ENCODE measurements around the gene EIF4G3. TPM values are rescaled to one million over a fixed set of nuclear protein-coding genes. Genes with fewer than 3 reads are reported as not detected.
"Not testable (repeated sequence)": the region's sequence is repeated elsewhere in the genome, so short reads cannot be mapped to it uniquely, and the experiment has no call there.

EIF4G3 gene
- total RNA-seq, 3 donors from 2014 or later (not counting 1 experiment from before 2014, with no cell fraction given), result 105 to 107 (median 107) TPM

DNA sequence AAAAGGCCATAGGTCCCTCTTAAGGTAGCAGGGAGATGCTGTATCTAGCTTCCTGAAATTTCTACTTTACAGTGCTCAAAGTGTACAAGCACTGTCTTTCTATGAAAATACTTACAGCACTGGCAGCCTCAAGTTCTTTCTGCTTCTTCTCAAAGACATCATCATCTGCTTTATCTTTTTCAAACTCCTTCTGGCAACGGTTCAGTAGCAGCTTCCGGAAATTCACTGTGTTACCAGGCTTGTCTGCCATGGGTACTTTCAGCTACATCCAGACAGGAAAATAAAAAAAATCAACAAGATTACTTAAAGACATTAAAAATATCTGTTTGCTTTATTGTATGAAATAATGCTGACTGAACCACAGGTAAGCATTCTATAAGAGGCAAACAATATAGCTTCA lies 311.7 kb downstream of the EIF4G3 start:
- Mint-ChIP-seq H3K4me3 (no peak overlapping the region), H3K36me3 (peaks cover 23% of the 10 kb centered on the region), H3K27ac (no peak overlapping the region), H3K9me3 (no peaks in the 10 kb centered on the region), H3K4me1 (peaks cover 0 to 4% of the 10 kb centered on the region in 2 donors), H3K27me3 (ENCODE audit: low read depth in 2 of 2) (no peaks in the 10 kb centered on the region)
- Histone ChIP-seq H3K36me3 (ENCODE audit: control insufficient read depth, insufficient read depth, low read length) (peaks cover 36% of the 10 kb centered on the region), H3K4me3 (ENCODE audit: low read length) (no peak overlapping the region), H3K27ac (ENCODE audit: low read length) (no peak overlapping the region), H3K4me1 (ENCODE audit: control insufficient read depth, insufficient read depth, low read length) (no peaks in the 10 kb centered on the region), H3K27me3 (ENCODE audit: control insufficient read depth, insufficient read depth, low read length) (no peaks in the 10 kb centered on the region), H3K9me3 (ENCODE audit: control insufficient read depth, insufficient read depth, low read length) (no peaks in the 10 kb centered on the region)
- intact Hi-C loops (cut with micrococcal nuclease), result no loop called here
- DNase-seq (no peak), ATAC-seq (no peak)
- TF ChIP-seq, protein P1, sequence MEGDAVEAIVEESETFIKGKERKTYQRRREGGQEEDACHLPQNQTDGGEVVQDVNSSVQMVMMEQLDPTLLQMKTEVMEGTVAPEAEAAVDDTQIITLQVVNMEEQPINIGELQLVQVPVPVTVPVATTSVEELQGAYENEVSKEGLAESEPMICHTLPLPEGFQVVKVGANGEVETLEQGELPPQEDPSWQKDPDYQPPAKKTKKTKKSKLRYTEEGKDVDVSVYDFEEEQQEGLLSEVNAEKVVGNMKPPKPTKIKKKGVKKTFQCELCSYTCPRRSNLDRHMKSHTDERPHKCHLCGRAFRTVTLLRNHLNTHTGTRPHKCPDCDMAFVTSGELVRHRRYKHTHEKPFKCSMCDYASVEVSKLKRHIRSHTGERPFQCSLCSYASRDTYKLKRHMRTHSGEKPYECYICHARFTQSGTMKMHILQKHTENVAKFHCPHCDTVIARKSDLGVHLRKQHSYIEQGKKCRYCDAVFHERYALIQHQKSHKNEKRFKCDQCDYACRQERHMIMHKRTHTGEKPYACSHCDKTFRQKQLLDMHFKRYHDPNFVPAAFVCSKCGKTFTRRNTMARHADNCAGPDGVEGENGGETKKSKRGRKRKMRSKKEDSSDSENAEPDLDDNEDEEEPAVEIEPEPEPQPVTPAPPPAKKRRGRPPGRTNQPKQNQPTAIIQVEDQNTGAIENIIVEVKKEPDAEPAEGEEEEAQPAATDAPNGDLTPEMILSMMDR (IDR thresholded peaks at IDR 0.05), result no peak
- 100% methylated on average over 2 of the region's 2 CpGs for WGBS (ENCODE audit: insufficient coverage)

GRCh38 chr1:20854529-20854928 lies 322.2 kb downstream of the EIF4G3 start:
- peaks cover 57% of the 10 kb centered on the region for H3K36me3 ChIP-seq (ENCODE audit: control insufficient read depth, insufficient read depth, low read length)
- peaks cover 27% of the 10 kb centered on the region for H3K36me3 Mint-ChIP-seq

DNA sequence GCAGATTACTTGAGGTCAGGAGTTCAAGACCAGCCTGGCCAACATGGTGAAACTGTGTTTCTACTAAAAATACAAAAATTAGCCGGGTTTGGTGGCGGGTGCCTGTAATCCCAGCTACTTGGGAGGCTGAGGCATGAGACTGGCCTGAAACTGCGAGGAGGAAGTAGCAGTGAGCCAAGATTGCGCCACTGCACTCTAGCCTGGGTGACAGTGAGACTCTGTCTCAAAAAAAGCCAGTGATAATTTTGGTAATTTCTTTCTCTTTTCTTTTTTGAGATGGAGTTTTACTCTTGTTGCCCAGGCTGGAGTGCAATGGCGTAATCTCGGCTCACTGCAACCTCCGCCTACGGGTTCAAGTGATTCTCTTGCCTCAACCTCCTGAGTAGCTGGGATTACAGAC lies 324.9 kb downstream of the EIF4G3 start:
- H3K4me3 Mint-ChIP-seq; H3K4me1 ChIP-seq (ENCODE audit: control insufficient read depth, insufficient read depth, low read length); H3K9me3 Mint-ChIP-seq; intact Hi-C loops (cut with micrococcal nuclease); H3K9me3 ChIP-seq (ENCODE audit: control insufficient read depth, insufficient read depth, low read length); ATAC-seq; H3K27me3 Mint-ChIP-seq (ENCODE audit: low read depth in 2 of 2); H3K4me1 Mint-ChIP-seq; H3K4me3 ChIP-seq (ENCODE audit: low read length); H3K27me3 ChIP-seq (ENCODE audit: control insufficient read depth, insufficient read depth, low read length); H3K27ac ChIP-seq (ENCODE audit: low read length); H3K27ac Mint-ChIP-seq; DNase-seq: not testable (repeated sequence)
- 82% methylated on average over 8 of the region's 8 CpGs for WGBS (ENCODE audit: insufficient coverage)
- H3K36me3 ChIP-seq (ENCODE audit: control insufficient read depth, insufficient read depth, low read length), result peaks cover 51% of the 10 kb centered on the region
- H3K36me3 Mint-ChIP-seq, result peaks cover 26% of the 10 kb centered on the region

More at GRCh38 chr1:20854529-20854928, 322.2 kb downstream of the EIF4G3 start:
- Mint-ChIP-seq H3K4me1 (no peaks in the 10 kb centered on the region), H3K9me3 (no peaks in the 10 kb centered on the region), H3K27me3 (ENCODE audit: low read depth in 2 of 2) (no peaks in the 10 kb centered on the region), H3K4me3 (no peak overlapping the region), H3K27ac (no peak overlapping the region)
- no peak for ATAC-seq
- no peak overlapping the region for H3K27ac ChIP-seq (ENCODE audit: low read length)
- H3K27me3 ChIP-seq (ENCODE audit: control insufficient read depth, insufficient read depth, low read length), result no peaks in the 10 kb centered on the region
- 100% methylated on average over 2 of the region's 4 CpGs for WGBS (ENCODE audit: insufficient coverage)
- TF ChIP-seq, protein P1 (IDR thresholded peaks at IDR 0.05), result no peak
- no peaks in the 10 kb centered on the region for H3K9me3 ChIP-seq (ENCODE audit: control insufficient read depth, insufficient read depth, low read length)
- DNase-seq, result no peak
- no peak overlapping the region for H3K4me3 ChIP-seq (ENCODE audit: low read length)
- intact Hi-C loops (cut with micrococcal nuclease), result no loop called here
- H3K4me1 ChIP-seq (ENCODE audit: control insufficient read depth, insufficient read depth, low read length), result no peaks in the 10 kb centered on the region

DNA sequence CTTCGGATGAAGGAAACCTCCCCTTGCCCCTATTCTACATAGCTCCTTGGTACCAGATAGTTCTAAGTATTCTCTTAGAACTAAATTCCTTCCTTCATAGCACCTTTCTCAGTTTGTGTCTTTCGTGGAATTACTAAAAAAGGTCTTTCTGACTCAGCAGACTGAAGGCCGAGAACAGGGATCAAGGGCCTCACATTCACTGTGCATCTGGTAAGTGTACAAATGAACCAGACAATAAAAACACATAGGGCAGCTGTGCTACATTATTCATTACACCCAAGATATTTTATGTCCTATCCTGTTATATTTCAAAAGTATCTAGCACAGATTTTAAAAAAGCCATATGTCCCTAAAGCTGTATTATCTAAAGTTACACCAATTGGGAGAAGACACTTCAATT lies 326.7 kb downstream of the EIF4G3 start:
- H3K4me1 Mint-ChIP-seq, result no peaks in the 10 kb centered on the region
- Histone ChIP-seq H3K9me3 (ENCODE audit: control insufficient read depth, insufficient read depth, low read length) (no peaks in the 10 kb centered on the region), H3K27me3 (ENCODE audit: control insufficient read depth, insufficient read depth, low read length) (no peaks in the 10 kb centered on the region), H3K27ac (ENCODE audit: low read length) (no peak overlapping the region), H3K4me3 (ENCODE audit: low read length) (no peak overlapping the region), H3K36me3 (ENCODE audit: control insufficient read depth, insufficient read depth, low read length) (peaks cover 49% of the 10 kb centered on the region), H3K4me1 (ENCODE audit: control insufficient read depth, insufficient read depth, low read length) (no peaks in the 10 kb centered on the region)
- DNase-seq (no peak), ATAC-seq (no peak)
- H3K4me3 Mint-ChIP-seq, result no peak overlapping the region
- no peak overlapping the region for H3K27ac Mint-ChIP-seq
- no peaks in the 10 kb centered on the region for H3K27me3 Mint-ChIP-seq (ENCODE audit: low read depth in 2 of 2)
- intact Hi-C loops (cut with micrococcal nuclease), result no loop called here
- H3K36me3 Mint-ChIP-seq, result peaks cover 28% of the 10 kb centered on the region
- TF ChIP-seq, protein P1 (IDR thresholded peaks at IDR 0.05), result no peak
- 90% methylated on average over 3 of the region's 3 CpGs for WGBS (ENCODE audit: insufficient coverage)
- H3K9me3 Mint-ChIP-seq, result no peaks in the 10 kb centered on the region

All from natural killer cell (primary cell).